Right lobe of liver (tissue), 4 donors: ENCODE measurements around the gene ZNF618.

Experiments
- POLR2A ChIP-seq: fragments of 450-650 bp; IDR thresholded peaks from one replicate; pipeline ENCODE4 v1.6.1; 2017; ENCODE audit warnings: antibody characterized with exemption, mild to moderate bottlenecking
- TF ChIP-seq, protein P1 (sequence below), 4 donors: fragments of 200-600 bp in 3 of 4; fragments of 450-650 bp in 1 of 4; IDR thresholded peaks; one replicate each; pipeline versions ENCODE4 v1.5.1 to v1.8.0; 2016 to 2022; ENCODE audit warnings: antibody characterized with exemption in 4 of 4, mild to moderate bottlenecking in 2 of 4
- donor health status: DM: no; HTN: no; CAD: no.
- donor health status: DM: no; HTN: no; CAD: no.
- donor health status: DM: no; HTN: yes; CAD: no.

DNA sequence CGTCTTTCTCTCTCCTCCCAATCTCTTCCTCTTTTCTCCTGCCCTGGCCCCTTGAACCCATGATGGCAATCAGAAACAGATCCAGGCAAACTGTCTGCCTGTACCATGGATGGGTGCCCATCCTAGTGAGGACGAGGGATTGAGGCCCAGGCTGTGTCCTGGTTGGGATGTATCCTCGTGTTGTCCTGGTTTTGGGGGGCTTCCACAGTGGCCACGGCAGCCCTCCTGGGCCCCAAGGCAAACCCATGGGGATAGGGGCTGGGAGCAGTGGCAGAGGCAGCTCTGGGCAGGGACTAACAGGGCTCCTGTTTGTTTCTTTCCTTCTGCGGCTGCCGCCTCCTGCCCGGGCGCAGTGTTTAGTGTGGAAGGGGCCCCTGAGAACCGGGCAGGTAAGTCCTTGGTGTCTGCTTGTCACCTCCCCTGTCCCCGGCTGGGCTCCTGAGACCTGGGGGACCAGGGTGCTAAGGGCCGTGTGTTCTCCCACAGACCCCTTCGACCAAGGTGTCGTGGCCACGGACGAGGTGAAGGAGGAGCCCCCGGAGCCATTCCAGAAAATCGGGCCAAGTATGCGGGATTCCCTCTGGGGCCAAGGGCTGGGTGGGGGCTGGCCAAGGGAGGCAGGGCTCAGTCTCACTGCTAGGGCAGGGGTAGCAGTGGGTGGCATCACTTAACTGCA is 132.0 kb downstream of the ZNF618 start:
- TF ChIP-seq, protein P1, sequence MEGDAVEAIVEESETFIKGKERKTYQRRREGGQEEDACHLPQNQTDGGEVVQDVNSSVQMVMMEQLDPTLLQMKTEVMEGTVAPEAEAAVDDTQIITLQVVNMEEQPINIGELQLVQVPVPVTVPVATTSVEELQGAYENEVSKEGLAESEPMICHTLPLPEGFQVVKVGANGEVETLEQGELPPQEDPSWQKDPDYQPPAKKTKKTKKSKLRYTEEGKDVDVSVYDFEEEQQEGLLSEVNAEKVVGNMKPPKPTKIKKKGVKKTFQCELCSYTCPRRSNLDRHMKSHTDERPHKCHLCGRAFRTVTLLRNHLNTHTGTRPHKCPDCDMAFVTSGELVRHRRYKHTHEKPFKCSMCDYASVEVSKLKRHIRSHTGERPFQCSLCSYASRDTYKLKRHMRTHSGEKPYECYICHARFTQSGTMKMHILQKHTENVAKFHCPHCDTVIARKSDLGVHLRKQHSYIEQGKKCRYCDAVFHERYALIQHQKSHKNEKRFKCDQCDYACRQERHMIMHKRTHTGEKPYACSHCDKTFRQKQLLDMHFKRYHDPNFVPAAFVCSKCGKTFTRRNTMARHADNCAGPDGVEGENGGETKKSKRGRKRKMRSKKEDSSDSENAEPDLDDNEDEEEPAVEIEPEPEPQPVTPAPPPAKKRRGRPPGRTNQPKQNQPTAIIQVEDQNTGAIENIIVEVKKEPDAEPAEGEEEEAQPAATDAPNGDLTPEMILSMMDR (IDR thresholded peaks at IDR 0.05) = no peak
- no peak for TF ChIP-seq POLR2A
